Measurements from ENCODE around the gene GOLGA7B. TPM values are rescaled to one million over a fixed set of nuclear protein-coding genes. Genes with fewer than 3 reads are reported as not detected.

GOLGA7B gene
- total and polyA plus RNA-seq, 4 experiments from 2014 or later = 0.46 to 7.9 (median 4.6) TPM

DNA sequence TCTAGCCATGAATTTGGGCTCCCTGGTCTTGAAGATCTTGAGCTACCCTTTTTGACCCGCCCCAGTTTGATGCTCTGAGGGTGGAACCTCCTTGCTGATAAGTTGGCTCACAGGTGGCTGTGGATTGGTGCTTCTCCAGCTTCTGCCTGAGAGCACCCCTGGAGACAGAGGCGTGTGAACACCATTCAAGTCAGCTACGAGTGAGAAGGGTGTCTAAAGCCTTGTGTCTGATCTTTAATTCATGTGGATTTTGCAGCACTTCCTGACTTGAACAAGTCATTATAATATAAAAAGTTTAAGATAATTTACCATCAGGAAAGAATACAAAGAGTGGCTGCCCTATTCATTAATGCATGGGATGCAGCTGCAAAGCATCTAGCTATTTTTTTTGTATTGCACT, 37.7 kb upstream of the GOLGA7B start:
- Histone ChIP-seq H3K27me3 (ENCODE audit: insufficient read depth, low read length) (no peaks in the 10 kb centered on the region), H3K4me1 (ENCODE audit: insufficient read depth, low read length) (no peaks in the 10 kb centered on the region), H3K9me3 (ENCODE audit: control insufficient read depth in 1 of 2, low read length in 2 of 2) (no peaks in the 10 kb centered on the region), H3K4me3 (ENCODE audit: low read length in 2 of 2) (no peak overlapping the region), H3K36me3 (ENCODE audit: insufficient read depth, low read length) (no peaks in the 10 kb centered on the region), H3K27ac (ENCODE audit: low read depth, low read length) (no peak overlapping the region)
- Mint-ChIP-seq H3K9me3 (no peaks in the 10 kb centered on the region), H3K4me3 (no peak overlapping the region), H3K36me3 (no peaks in the 10 kb centered on the region), H3K4me1 (peaks cover 0 to 4% (median 0%) of the 10 kb centered on the region in 4 donors), H3K27me3 (no peaks in the 10 kb centered on the region), H3K27ac (peak overlapping the region in 2 of 7 donors; percentile 10 to 51)
- ChIA-PET CTCF (ENCODE audit: partially characterized antibody) (interaction anchor here (0.6 to 1.8 kb wide), 2 partner anchors 20 to 1335 kb away, joined by 3 to 4 read pairs; no protein-coding TSS in a partner anchor), POLR2A (ENCODE audit: partially characterized antibody) (interaction anchor here (0.9 kb wide), 1 partner anchor 16 kb away, joined by 4 read pairs; no protein-coding TSS in a partner anchor)
- no peak for DNase-seq
- intact Hi-C loops (cut with micrococcal nuclease) = no loop called here

DNA sequence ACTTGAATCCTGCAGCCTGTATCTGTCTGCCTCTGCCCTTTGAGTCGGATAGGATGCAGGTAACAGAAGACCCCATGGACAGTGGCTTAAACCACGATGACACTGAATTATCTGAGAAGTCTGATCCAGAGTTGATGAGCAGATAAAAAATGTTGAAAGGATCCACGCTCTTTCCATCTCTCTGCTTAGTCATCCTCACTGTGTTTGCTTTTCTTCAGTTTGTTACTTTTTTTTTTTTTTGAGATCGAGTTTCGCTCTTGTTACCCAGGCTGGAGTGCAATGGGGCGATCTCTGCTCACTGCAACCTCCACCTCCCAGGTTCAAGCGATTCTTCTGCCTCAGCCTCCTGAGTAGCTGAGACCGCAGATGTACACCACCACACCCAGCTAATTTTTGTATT, 36.9 kb upstream of the GOLGA7B start:
- no peaks in the 10 kb centered on the region for H3K27me3 ChIP-seq (ENCODE audit: insufficient read depth, low read length)
- Mint-ChIP-seq H3K36me3 (no peaks in the 10 kb centered on the region), H3K4me3 (no peak overlapping the region), H3K4me1 (peaks cover 0 to 4% (median 0%) of the 10 kb centered on the region in 4 donors), H3K27me3 (no peaks in the 10 kb centered on the region), H3K27ac (no peak overlapping the region), H3K9me3 (no peaks in the 10 kb centered on the region)
- no peaks in the 10 kb centered on the region for H3K36me3 ChIP-seq (ENCODE audit: insufficient read depth, low read length)
- no peaks in the 10 kb centered on the region for H3K4me1 ChIP-seq (ENCODE audit: insufficient read depth, low read length)
- H3K4me3 ChIP-seq (ENCODE audit: low read length in 2 of 2) = no peak overlapping the region
- H3K9me3 ChIP-seq (ENCODE audit: control insufficient read depth in 1 of 2, low read length in 2 of 2) = no peaks in the 10 kb centered on the region
- DNase-seq = no peak
- intact Hi-C loops (cut with micrococcal nuclease) = no loop called here
- no peak overlapping the region for H3K27ac ChIP-seq (ENCODE audit: low read depth, low read length)
- CTCF ChIA-PET (ENCODE audit: partially characterized antibody) = interaction anchor here (1.8 kb wide), 1 partner anchor 21 kb away, joined by 4 read pairs; no protein-coding TSS in a partner anchor
- POLR2A ChIA-PET (ENCODE audit: partially characterized antibody) = no interaction called here

DNA sequence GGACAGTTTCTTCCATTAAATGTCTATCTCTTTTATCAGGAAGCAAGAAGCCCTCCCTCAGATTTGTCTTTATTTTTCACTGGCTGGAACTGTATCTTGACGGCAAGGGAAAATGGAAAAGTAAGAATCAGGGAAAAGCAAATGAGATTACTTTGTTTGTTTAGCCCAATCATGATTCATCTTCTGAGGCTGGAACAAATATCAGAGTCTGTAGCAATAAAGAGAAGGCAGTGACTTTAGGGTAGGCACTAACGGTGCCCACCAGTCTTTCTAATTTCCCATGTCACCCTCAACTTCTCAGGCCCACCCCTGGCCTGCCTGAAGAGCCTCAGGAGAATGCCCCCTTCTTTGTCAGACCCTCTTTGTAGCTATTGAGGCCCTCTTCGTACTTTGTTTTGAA, 36.3 kb upstream of the GOLGA7B start:
- H3K36me3 Mint-ChIP-seq = no peaks in the 10 kb centered on the region
- H3K4me1 ChIP-seq (ENCODE audit: insufficient read depth, low read length) = no peaks in the 10 kb centered on the region
- no peaks in the 10 kb centered on the region for H3K27me3 Mint-ChIP-seq
- H3K36me3 ChIP-seq (ENCODE audit: insufficient read depth, low read length) = no peaks in the 10 kb centered on the region
- no peak overlapping the region for H3K4me3 Mint-ChIP-seq
- no peaks in the 10 kb centered on the region for H3K9me3 Mint-ChIP-seq
- no peak overlapping the region for H3K27ac Mint-ChIP-seq
- no peaks in the 10 kb centered on the region for H3K9me3 ChIP-seq (ENCODE audit: control insufficient read depth in 1 of 2, low read length in 2 of 2)
- H3K4me1 Mint-ChIP-seq = peaks cover 0 to 4% (median 0%) of the 10 kb centered on the region in 4 donors
- intact Hi-C loops (cut with micrococcal nuclease) = no loop called here
- no peak overlapping the region for H3K4me3 ChIP-seq (ENCODE audit: low read length in 2 of 2)
- ChIA-PET CTCF (ENCODE audit: partially characterized antibody) (interaction anchor here (1.8 kb wide), 1 partner anchor 21 kb away, joined by 4 read pairs; no protein-coding TSS in a partner anchor), POLR2A (ENCODE audit: partially characterized antibody) (no interaction called here)
- H3K27ac ChIP-seq (ENCODE audit: low read depth, low read length) = no peak overlapping the region
- DNase-seq = no peak
- H3K27me3 ChIP-seq (ENCODE audit: insufficient read depth, low read length) = no peaks in the 10 kb centered on the region

GRCh38 chr10:97814996-97815395, 34.6 kb upstream of the GOLGA7B start:
- no peak overlapping the region for H3K27ac ChIP-seq (ENCODE audit: low read depth, low read length)
- no peak overlapping the region for H3K27ac Mint-ChIP-seq

DNA sequence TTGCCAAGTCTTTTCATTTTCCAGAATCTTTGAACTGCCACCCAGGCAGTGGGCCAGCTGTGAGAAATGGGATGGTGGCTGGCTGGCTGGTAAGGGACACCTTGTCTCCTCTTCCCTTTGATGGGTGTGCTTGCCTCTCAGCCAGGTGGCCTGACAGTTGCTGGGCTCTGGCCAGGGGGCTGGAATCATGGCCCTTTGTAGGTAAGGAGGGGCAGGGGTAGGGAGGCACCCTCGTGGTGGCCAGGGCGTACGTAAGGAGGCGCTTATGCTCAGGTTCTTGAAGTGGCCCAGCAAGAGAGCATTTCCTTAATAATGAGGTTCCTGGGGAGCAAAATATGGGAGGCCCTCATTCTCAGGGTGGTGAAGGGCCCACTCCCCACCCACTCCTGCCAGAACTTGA, 33.0 kb upstream of the GOLGA7B start:
- ChIA-PET POLR2A (ENCODE audit: partially characterized antibody) (no interaction called here), CTCF (ENCODE audit: partially characterized antibody) (no interaction called here)
- H3K4me1 ChIP-seq (ENCODE audit: insufficient read depth, low read length) = no peaks in the 10 kb centered on the region
- H3K36me3 ChIP-seq (ENCODE audit: insufficient read depth, low read length) = no peaks in the 10 kb centered on the region
- H3K4me1 Mint-ChIP-seq = peaks cover 0 to 4% (median 0%) of the 10 kb centered on the region in 4 donors
- H3K9me3 Mint-ChIP-seq = no peaks in the 10 kb centered on the region
- no peaks in the 10 kb centered on the region for H3K36me3 Mint-ChIP-seq
- no peak overlapping the region for H3K27ac ChIP-seq (ENCODE audit: low read depth, low read length)
- no peak overlapping the region for H3K4me3 ChIP-seq (ENCODE audit: low read length in 2 of 2)
- H3K27me3 Mint-ChIP-seq = no peaks in the 10 kb centered on the region
- intact Hi-C loops (cut with micrococcal nuclease) = no loop called here
- H3K9me3 ChIP-seq (ENCODE audit: control insufficient read depth in 1 of 2, low read length in 2 of 2) = no peaks in the 10 kb centered on the region
- no peak overlapping the region for H3K27ac Mint-ChIP-seq
- H3K27me3 ChIP-seq (ENCODE audit: insufficient read depth, low read length) = no peaks in the 10 kb centered on the region
- H3K4me3 Mint-ChIP-seq = no peak overlapping the region
- no peak for DNase-seq

More at GRCh38 chr10:97814996-97815395, 34.6 kb upstream of the GOLGA7B start:
- ChIA-PET CTCF (ENCODE audit: partially characterized antibody) (no interaction called here), POLR2A (ENCODE audit: partially characterized antibody) (no interaction called here)
- Mint-ChIP-seq H3K4me1 (peaks cover 0 to 4% (median 0%) of the 10 kb centered on the region in 4 donors), H3K27me3 (no peaks in the 10 kb centered on the region), H3K9me3 (no peaks in the 10 kb centered on the region), H3K4me3 (no peak overlapping the region), H3K36me3 (no peaks in the 10 kb centered on the region)
- no peaks in the 10 kb centered on the region for H3K27me3 ChIP-seq (ENCODE audit: insufficient read depth, low read length)
- no peaks in the 10 kb centered on the region for H3K36me3 ChIP-seq (ENCODE audit: insufficient read depth, low read length)
- no peak for DNase-seq
- no peaks in the 10 kb centered on the region for H3K4me1 ChIP-seq (ENCODE audit: insufficient read depth, low read length)
- intact Hi-C loops (cut with micrococcal nuclease) = no loop called here
- no peak overlapping the region for H3K4me3 ChIP-seq (ENCODE audit: low read length in 2 of 2)
- H3K9me3 ChIP-seq (ENCODE audit: control insufficient read depth in 1 of 2, low read length in 2 of 2) = no peaks in the 10 kb centered on the region

GRCh38 chr10:97818572-97818971, 31.1 kb upstream of the GOLGA7B start:
- no peak for DNase-seq
- H3K27me3 Mint-ChIP-seq = no peaks in the 10 kb centered on the region
- H3K4me3 ChIP-seq (ENCODE audit: low read length in 2 of 2) = no peak overlapping the region
- no peaks in the 10 kb centered on the region for H3K4me1 Mint-ChIP-seq
- no peaks in the 10 kb centered on the region for H3K4me1 ChIP-seq (ENCODE audit: insufficient read depth, low read length)
- intact Hi-C loops (cut with micrococcal nuclease) = no loop called here
- ChIA-PET CTCF (ENCODE audit: partially characterized antibody) (no interaction called here), POLR2A (ENCODE audit: partially characterized antibody) (no interaction called here)
- H3K9me3 ChIP-seq (ENCODE audit: control insufficient read depth in 1 of 2, low read length in 2 of 2) = no peaks in the 10 kb centered on the region
- no peak overlapping the region for H3K27ac Mint-ChIP-seq
- no peak overlapping the region for H3K27ac ChIP-seq (ENCODE audit: low read depth, low read length)
- H3K4me3 Mint-ChIP-seq = no peak overlapping the region
- no peaks in the 10 kb centered on the region for H3K36me3 ChIP-seq (ENCODE audit: insufficient read depth, low read length)
- no peaks in the 10 kb centered on the region for H3K27me3 ChIP-seq (ENCODE audit: insufficient read depth, low read length)
- no peaks in the 10 kb centered on the region for H3K36me3 Mint-ChIP-seq
- no peaks in the 10 kb centered on the region for H3K9me3 Mint-ChIP-seq

DNA sequence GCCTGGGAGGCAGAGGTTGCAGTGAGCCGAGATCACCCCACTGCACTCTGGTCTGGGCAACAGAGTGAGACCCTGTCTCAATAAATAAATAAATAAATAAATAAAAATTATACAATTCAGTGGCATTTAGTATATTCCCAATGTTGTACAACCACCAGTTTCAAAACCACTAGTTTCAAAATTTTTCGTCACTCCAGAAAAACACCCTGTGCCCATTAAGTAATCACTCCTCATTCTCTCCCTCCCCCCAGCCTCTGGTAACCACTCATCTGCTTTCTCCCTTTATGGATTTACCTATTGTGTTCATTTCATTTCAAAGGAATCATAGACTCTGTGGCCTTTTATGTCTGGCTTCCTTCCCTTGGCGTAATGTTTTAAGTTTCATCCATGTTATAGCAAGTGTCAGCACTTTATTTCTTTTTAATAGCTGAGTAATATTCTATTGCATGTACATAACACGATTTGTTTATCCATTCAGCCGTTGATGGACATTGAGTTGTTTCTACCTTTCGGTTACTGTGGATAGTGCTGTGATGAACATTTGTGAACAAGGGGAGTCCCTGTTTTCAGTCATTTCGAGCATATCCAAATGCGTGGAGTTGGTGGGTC, 29.4 kb upstream of the GOLGA7B start:
- ChIA-PET POLR2A (ENCODE audit: partially characterized antibody) (no interaction called here), CTCF (ENCODE audit: partially characterized antibody) (interaction anchor here (1.0 kb wide), 1 partner anchor 49 kb away, joined by 3 read pairs; no protein-coding TSS in a partner anchor)
- no peak overlapping the region for H3K27ac ChIP-seq (ENCODE audit: low read depth, low read length)
- no peak overlapping the region for H3K4me3 ChIP-seq (ENCODE audit: low read length in 2 of 2)
- H3K36me3 ChIP-seq (ENCODE audit: insufficient read depth, low read length) = no peaks in the 10 kb centered on the region
- DNase-seq = no peak
- intact Hi-C loops (cut with micrococcal nuclease) = no loop called here
- no peaks in the 10 kb centered on the region for H3K27me3 ChIP-seq (ENCODE audit: insufficient read depth, low read length)
- H3K4me3 Mint-ChIP-seq = no peak overlapping the region
- no peaks in the 10 kb centered on the region for H3K9me3 ChIP-seq (ENCODE audit: control insufficient read depth in 1 of 2, low read length in 2 of 2)
- no peaks in the 10 kb centered on the region for H3K27me3 Mint-ChIP-seq
- peak overlapping the region in 1 of 7 donors; percentile 15 for H3K27ac Mint-ChIP-seq
- H3K4me1 ChIP-seq (ENCODE audit: insufficient read depth, low read length) = no peaks in the 10 kb centered on the region
- no peaks in the 10 kb centered on the region for H3K36me3 Mint-ChIP-seq
- H3K9me3 Mint-ChIP-seq = no peaks in the 10 kb centered on the region
- H3K4me1 Mint-ChIP-seq = no peaks in the 10 kb centered on the region

Measured in CD4-positive, alpha-beta memory T cell (primary cell).